Femur (tissue), 1 donor: ENCODE measurements around the gene DENND10.
"Not testable (repeated sequence)": the region's sequence is repeated elsewhere in the genome, so short reads cannot be mapped to it uniquely, and the experiment has no call there.

Experiments
- DNase-seq: peaks from one replicate; pipeline ENCODE4 v3.0.0-alpha.2; 2017

DENND10 gene

GRCh38 chr10:119100434-119101238 lies 3.3 kb upstream of the DENND10 start:
- no peak for DNase-seq

DNA sequence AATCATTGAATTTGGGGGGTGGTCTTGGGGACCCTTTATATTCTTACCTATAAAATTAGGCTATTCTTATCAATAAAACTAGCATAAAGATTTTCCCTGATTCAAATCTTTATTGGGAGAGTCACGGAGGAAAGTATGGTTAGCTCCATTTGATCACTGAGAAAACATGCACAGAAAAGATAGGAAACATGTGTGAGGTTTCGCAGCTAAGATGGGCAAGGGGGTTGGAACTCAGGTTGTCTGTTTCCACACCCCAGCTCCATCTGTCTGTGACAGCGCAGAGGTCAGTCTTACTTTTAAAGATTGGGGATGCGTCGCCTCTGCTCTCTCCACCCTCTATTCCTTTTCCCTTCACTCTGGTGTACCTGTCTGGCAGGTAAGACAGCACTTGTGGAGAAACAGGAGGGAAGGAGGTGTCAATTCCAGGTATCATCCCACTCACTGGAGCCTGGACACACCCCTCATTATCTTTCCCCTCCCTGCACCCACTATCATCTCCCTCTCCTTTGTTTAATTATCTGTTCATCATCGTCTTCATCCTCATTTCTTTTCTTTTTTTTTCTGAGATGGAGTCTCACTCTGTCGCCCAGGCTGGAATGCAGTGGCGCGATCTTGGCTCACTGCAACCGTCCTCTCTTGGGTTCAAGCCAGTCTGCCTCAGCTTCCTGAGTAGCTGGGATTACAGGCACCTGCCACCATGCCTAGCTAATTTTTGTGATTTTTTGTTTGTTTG lies 2.4 kb upstream of the DENND10 start:
- DNase-seq: no peak

GRCh38 chr10:119103241-119103902 lies 541 bp upstream of the DENND10 start:
- no peak for DNase-seq

DNA sequence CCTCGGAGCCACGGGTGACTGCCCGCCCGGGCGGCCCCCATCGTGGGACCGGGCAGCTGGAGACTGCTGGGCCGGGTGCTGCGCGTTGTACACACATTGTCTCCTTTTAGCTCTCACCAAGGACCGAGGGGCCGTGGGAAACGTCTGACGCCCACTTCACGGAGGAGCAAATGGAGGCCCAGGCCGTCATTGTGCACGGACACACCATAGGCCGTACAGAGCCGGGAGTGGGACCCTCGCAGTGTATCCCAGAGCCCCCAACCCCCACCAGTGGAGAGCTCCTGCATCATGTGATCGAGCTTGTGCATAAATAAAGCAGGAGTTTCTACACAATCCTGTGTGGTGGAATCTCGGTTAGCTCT lies 722 bp downstream of the DENND10 start:
- no peak for DNase-seq

DNA sequence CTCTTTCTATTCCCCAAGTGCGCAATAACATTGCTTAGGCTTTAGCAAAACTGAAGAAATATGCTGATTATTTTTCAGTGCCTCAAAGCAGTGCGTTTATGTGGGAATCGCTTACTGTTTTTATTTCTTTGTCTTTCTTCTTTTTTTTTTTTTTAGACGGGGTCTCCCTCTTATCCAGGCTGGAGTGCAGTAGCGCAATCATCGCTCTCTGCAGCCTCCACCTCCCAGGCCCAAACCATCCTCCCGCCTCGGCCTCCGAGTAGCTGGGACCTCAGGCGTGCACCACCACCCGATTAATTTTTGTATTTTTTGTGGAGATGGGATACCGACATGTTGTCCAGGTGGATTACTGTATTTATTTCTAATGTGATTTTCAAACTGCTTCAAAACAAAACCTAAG lies 1.2 kb downstream of the DENND10 start:
- no peak for DNase-seq

GRCh38 chr10:119105899-119106298 lies 2.0 kb downstream of the DENND10 start:
- not testable (repeated sequence) for DNase-seq

GRCh38 chr10:119107106-119107505 lies 3.2 kb downstream of the DENND10 start:
- not testable (repeated sequence) for DNase-seq

- not testable (repeated sequence) for DNase-seq
Measured at GRCh38 chr10:119107771-119108170, 3.9 kb downstream of the DENND10 start.

DNA sequence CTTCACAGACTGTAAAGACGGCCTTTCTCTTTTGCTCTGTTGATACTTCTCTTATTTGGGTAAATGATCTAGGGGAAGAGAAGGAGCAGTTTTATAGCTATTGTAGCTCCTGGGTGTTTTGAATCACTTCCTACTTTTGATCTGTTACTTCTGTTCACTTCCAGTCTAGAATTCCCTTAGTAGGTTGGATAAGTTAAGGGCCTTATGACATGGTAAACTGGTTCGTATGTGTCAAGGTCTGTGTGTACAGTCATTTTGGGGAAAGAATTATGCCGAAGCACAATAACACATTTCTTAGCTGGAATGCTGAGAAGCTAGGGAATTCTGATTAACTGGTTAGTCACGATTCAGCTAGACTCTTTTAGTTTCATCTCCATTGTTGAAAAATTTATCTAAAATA lies 8.1 kb downstream of the DENND10 start:
- no peak for DNase-seq

DNA sequence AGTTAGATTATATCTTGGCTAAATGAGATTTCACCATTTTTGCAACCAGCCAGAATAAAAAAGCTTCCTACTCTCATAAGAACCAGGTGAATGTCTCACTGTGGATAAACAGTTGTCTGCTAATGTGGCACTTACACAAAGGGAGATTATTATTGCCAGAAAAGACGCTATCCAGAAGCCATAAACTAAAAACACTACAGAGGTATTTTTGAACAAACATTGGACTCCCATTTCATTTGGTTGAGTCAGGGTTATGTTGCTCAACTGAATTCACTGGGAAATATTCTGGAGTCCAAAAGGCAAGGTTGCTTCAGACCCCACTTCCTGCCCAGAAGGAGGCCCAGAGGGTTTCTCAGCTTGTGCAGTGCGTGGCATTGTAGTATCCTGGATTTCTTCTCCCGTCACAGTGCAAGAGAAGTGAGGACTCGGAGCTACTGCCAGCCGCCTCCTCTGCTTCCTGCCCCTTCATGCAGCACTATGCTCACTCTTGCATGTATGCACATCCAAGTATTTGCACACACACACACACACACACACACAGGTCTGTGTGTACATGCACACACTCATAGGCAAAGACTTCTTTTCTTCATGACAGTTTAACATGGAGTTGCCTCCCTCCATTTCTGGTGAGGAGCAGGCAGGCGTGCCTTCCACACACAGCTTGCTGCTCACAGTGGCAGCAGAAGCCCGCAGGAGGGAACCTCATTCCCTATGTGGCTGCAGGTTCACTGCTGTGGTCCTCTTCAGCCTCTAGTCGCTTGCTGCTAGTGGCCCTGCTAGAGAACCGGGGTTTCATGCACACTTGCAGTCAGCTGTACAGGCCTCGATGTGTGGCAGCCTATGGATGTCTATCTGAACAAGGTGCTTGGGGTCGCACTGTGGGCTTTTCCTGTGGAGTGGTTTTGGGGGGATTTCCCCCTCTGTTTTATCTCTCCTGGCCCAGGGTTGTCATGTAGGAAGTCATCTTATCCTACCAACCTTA lies 10.1 kb downstream of the DENND10 start:
- DNase-seq: no peak

DNA sequence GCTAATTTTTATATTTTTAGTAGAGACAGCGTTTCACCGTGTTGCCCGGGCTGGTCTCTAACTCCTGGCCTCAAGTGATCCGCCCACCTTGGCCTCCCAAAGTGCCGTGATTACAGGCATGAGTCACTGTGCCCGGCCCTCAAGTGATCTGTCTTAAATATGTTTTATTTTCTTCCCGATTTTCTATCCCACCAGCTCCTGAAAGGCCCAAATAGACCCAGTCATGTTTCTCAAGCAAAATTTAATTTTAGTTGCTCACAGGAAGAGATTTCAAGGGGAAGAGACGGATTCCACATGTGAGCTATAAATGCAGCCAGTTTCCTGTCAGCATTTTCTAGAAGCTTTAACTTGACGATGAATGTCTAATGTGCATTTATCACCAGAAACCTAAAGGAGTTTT lies 12.0 kb downstream of the DENND10 start:
- no peak for DNase-seq

DNA sequence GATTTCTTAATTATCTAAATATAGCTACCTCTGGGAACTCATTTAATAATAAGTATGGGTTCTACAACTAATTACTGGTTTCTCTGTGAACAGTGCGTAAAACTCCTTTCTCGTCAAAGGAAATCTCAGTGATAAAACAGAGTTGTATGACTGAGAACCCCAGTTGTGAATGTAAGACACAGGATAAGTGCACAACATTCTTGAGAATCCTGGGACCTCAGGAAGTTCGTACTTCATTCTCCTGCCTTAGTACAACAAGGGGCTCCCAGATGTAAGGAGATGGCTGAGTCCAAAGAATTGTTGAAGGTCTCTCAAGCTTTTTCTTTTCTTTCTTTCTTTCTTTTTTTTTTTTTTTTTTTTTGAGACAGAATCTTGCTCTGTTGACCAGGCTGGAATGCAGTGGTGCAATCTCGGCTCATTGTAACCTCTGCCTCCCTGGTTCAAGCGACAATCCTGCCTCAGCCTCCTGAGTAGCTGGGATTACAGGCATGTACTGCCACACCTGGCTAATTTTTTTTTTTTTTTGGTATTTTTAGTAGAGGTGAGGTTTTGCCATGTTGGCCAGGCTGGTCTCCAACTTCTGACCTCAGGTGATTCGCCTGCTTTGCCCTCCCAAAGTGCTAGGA lies 12.5 kb downstream of the DENND10 start:
- no peak for DNase-seq

GRCh38 chr10:119118231-119118630 lies 14.3 kb downstream of the DENND10 start:
- no peak for DNase-seq

GRCh38 chr10:119119400-119119799 lies 15.5 kb downstream of the DENND10 start:
- DNase-seq: no peak

DNA sequence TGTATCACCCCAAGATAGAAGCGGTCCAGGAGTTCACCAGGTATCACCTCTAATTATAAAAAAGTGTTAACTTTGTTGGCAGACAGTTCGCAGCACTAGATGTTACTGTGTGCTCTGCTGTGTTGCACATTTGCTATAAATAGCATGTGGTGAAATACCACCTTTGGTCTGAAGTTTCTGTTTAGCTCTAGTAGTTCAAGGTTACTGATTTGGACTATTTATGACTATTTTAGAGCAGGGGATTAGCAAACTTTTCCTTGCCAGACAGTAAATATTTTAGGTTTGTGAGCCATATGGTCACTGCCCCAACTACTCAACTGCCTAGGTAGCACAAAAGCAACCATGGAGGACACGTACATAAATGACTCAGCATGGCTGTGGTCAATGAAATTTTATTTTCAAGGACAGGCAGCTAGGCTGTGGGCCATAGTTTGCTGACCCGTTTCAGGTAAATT lies 16.5 kb downstream of the DENND10 start:
- no peak for DNase-seq

DNA sequence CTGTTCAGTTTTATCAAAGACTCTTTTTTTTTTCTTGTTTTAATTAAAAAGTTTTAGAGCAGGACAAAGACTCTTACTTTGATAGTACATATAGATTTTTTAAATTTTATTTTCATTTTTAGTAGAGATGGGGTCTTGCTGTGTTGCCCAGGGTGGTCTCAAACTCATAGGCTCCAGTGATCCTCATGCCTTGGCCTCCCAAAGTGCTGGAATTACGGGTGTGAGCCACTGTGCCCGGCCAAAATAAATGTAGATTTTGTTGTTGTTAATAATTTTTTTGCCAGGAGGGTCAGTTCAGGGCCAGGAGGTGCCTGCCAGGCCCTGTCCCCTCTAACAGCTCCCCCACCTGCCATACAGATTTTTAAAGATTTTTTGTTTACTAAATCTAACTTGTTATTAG lies 17.0 kb downstream of the DENND10 start:
- DNase-seq: no peak

GRCh38 chr10:119125942-119126341 lies 22.0 kb downstream of the DENND10 start:
- DNase-seq: no peak

DNA sequence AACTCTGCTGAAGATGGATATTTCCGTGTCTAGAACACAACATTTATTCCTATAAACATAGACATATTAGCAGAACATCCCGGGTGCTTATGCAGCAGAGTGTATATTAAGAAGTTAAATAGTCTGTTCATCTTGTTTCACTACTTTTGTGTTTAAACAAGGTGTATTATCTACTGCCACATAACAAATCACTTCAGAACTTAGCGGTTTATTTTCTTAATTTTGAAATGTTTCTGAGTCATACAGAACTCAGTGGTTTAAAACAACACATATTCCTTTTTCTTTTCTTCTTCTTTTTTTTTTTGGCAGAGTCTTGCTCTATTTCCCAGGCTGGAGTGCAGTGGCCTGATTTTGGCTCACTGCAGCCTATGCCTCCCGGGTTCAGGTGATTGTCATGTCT lies 25.8 kb downstream of the DENND10 start:
- no peak for DNase-seq

DNA sequence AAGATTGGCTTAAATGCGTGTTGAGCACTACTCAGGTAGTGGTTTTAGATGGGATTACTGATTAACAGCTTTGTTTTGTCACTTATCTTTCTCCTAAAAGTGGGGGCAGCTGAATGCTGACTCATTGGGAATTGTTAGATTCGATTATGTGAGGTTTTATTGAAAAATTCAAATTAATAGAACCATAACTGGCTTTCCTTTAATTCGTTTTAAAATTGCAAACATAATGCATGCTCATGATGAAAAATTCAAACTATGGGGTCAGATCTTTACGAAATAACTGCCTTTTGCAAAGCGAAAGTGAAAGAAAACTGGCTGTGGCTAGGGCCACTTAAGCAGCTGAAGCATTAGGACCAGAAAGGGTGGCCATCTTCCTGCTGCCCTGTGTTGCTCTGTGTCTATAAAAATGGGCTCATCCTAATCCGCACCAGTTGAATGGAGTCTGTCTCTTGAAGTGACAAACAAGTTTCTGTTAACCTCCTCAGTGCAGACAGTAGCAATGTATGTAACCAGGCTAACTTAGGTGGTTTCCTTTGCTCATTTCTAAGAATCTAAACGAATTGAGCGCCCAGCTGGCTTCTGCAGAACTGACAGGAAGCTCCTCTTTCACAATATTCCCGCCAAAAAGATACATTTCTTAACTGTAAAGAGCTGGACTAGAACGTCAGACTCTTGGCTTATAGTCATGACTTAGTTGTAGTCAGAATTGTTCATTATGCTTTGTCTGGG lies 27.8 kb downstream of the DENND10 start:
- DNase-seq: no peak

GRCh38 chr10:119132521-119133345 lies 28.8 kb downstream of the DENND10 start:
- no peak for DNase-seq
